PC-9 (cell line): Measurements from ENCODE around the gene THAP2. TPM values are rescaled to one million over a fixed set of nuclear protein-coding genes. Genes with fewer than 3 reads are reported as not detected.

ENCODE experiments used
- BruUV-seq: library from RNA; stranded (reverse); fragments of 400-500 nt; replicated peaks from 2 replicates; lab custom pipeline; 2021; lab: Mats Ljungman, UMichigan
- CTCF ChIA-PET: fragments of 300-600 bp; sonication (Branson Sonifier 250); formaldehyde crosslinking; loops from one replicate; lab custom pipeline; 2022; ENCODE audit warnings: antibody characterized with exemption; lab: Charles Lee
- POLR2A ChIA-PET: fragments of 300-600 bp; sonication (Branson Sonifier 250); formaldehyde crosslinking; loops from one replicate; lab custom pipeline; 2022; ENCODE audit warnings: antibody characterized with exemption; ENCODE audit not compliant: unreplicated experiment; lab: Charles Lee
- DNase-seq, 2 experiments: peaks; one replicate each; pipeline versions ENCODE4 v3.0.0 to v3.0.0-alpha.2; 2015 to 2022; ENCODE audit warnings: mixed read lengths in 1 of 2
- H2AFZ ChIP-seq: fragments of 200-600 bp; sonication (generic); 2 replicates; pipeline ENCODE4 v1.8.1; 2017; ENCODE audit warnings: antibody characterized with exemption
- H3F3A ChIP-seq: fragments of 200-600 bp; sonication (generic); 2 replicates; pipeline ENCODE4 v1.8.1; 2017; ENCODE audit warnings: antibody characterized with exemption, mild to moderate bottlenecking, low read depth; ENCODE audit not compliant: insufficient read depth
- H3K27ac ChIP-seq: fragments of 200-600 bp; sonication (generic); 2 replicates; pipeline ENCODE4 v1.6.1; 2016; ENCODE audit warnings: mixed run types
- H3K27me3 ChIP-seq: fragments of 200-600 bp; sonication (generic); 2 replicates; pipeline ENCODE4 v1.6.1; 2016; ENCODE audit warnings: low read depth, mixed run types; ENCODE audit not compliant: insufficient read depth
- H3K36me3 ChIP-seq: fragments of 200-600 bp; sonication (generic); 2 replicates; pipeline ENCODE4 v1.6.1; 2016; ENCODE audit warnings: low read depth, mixed run types
- H3K4me1 ChIP-seq: fragments of 200-600 bp; sonication (generic); replicated peaks from 2 replicates; pipeline ENCODE4 v1.6.1; 2016; ENCODE audit warnings: mixed run types; ENCODE audit not compliant: insufficient read depth
- H3K4me2 ChIP-seq: fragments of 200-600 bp; sonication (generic); 2 replicates; pipeline ENCODE4 v1.6.1; 2017; ENCODE audit warnings: mixed run types
- H3K4me3 ChIP-seq: fragments of 200-600 bp; sonication (generic); 2 replicates; pipeline ENCODE4 v1.6.1; 2016; ENCODE audit warnings: mixed run types
- H3K79me2 ChIP-seq: fragments of 200-600 bp; sonication (generic); 2 replicates; pipeline ENCODE4 v1.6.1; 2017; ENCODE audit warnings: low read depth, mixed run types
- H3K9me2 ChIP-seq: fragments of 200-600 bp; sonication (generic); 2 replicates; pipeline ENCODE4 v1.8.1; 2017; ENCODE audit warnings: mild to moderate bottlenecking; ENCODE audit not compliant: insufficient read depth
- H3K9me3 ChIP-seq: fragments of 200-600 bp; sonication (generic); 2 replicates; pipeline ENCODE4 v1.8.1; 2016; ENCODE audit warnings: low read depth; ENCODE audit not compliant: insufficient read depth
- H4K20me1 ChIP-seq: fragments of 200-600 bp; sonication (generic); 2 replicates; pipeline ENCODE4 v1.8.1; 2017; ENCODE audit not compliant: insufficient read depth
- EZH2 ChIP-seq: fragments of 200-600 bp; sonication (generic); IDR thresholded peaks from 2 replicates; pipeline ENCODE4 v1.8.0; 2017; ENCODE audit warnings: antibody characterized with exemption, low read depth
- intact Hi-C: fragments of 100-400 bp; cut with micrococcal nuclease; formaldehyde crosslinking; loops from one replicate; pipeline ENCODE4 v1.10.0; 2022; ENCODE audit not compliant: unreplicated experiment
- total RNA-seq: library from RNA; stranded (reverse); gene quantifications from 2 replicates; pipeline ENCODE4 v1.2.3, GENCODE V29; 2021
- TF ChIP-seq, protein P1 (sequence below): fragments of 200-600 bp; sonication (generic); conservative IDR thresholded peaks from 2 replicates; pipeline ENCODE4 v1.6.1; 2017; ENCODE audit warnings: mixed run types, antibody characterized with exemption, mild to moderate bottlenecking, moderate library complexity

The THAP2 gene
- total RNA-seq, 1 experiment from 2014 or later = 7.0 TPM

DNA sequence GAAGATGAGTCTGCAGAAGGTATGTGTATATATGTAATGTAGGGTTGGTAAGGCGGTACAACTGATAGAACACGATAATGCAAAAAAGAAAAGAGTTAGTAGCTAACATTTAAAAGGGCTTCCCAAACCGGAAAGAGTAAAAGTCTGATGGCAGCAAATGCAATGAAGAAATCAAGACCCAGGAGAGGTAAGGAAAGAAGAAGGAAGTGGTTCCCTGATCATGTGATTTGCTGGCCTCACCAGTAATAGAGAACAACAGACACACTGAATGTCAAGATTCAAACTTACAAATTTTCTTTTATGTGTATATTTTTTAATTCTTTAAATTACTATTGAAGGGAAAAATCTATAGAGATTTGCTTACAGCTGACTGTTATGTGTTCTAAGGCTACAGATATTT, 18.8 kb upstream of the THAP2 start:
- POLR2A ChIA-PET = interaction anchor here (0.6 kb wide), 1 partner anchor 40 kb away, joined by 6 read pairs; no protein-coding TSS in a partner anchor
- H3F3A ChIP-seq = peaks cover 3% of the 10 kb centered on the region; the same call in 1 of the 2 replicates
- no peak for DNase-seq
- CTCF ChIA-PET = no interaction called here
- BruUV-seq = no TSS peak
- peaks cover 50% of the 10 kb centered on the region for H3K36me3 ChIP-seq
- no peaks in the 10 kb centered on the region for H3K4me1 ChIP-seq
- peaks cover 1% of the 10 kb centered on the region for H3K79me2 ChIP-seq
- H3K27ac ChIP-seq = no peak overlapping the region
- intact Hi-C loops = no loop called here
- H3K4me3 ChIP-seq = no peak overlapping the region
- H2AFZ ChIP-seq = no peak overlapping the region
- H3K4me2 ChIP-seq = no peak overlapping the region
- TF ChIP-seq, protein P1, sequence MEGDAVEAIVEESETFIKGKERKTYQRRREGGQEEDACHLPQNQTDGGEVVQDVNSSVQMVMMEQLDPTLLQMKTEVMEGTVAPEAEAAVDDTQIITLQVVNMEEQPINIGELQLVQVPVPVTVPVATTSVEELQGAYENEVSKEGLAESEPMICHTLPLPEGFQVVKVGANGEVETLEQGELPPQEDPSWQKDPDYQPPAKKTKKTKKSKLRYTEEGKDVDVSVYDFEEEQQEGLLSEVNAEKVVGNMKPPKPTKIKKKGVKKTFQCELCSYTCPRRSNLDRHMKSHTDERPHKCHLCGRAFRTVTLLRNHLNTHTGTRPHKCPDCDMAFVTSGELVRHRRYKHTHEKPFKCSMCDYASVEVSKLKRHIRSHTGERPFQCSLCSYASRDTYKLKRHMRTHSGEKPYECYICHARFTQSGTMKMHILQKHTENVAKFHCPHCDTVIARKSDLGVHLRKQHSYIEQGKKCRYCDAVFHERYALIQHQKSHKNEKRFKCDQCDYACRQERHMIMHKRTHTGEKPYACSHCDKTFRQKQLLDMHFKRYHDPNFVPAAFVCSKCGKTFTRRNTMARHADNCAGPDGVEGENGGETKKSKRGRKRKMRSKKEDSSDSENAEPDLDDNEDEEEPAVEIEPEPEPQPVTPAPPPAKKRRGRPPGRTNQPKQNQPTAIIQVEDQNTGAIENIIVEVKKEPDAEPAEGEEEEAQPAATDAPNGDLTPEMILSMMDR = no peak
- TF ChIP-seq EZH2 = no peak
- H3K9me3 ChIP-seq = no peaks in the 10 kb centered on the region
- peaks cover 13% of the 10 kb centered on the region for H4K20me1 ChIP-seq
- H3K27me3 ChIP-seq = no peaks in the 10 kb centered on the region
- no peaks in the 10 kb centered on the region for H3K9me2 ChIP-seq

DNA sequence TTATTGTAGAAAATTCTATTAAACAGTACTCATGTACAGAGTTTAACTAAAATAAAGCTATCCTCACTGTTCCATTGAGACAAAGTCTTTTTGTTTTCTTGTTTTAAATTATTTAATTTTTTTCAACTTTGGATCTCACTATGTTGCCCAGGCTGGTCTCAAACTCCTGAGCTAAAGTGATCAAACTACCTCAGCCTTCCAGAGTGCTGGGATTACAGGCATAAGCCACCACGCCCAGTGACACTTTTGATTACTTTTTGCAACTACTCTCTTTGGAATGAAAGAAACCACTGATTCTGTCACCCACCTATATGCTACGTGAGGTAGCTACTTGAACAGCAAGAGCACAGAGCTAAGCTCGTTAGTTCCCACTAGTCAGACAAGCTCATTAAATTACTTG, 17.6 kb upstream of the THAP2 start:
- H3K36me3 ChIP-seq = peaks cover 45% of the 10 kb centered on the region
- POLR2A ChIA-PET = no interaction called here
- H3K4me1 ChIP-seq = no peaks in the 10 kb centered on the region
- no peaks in the 10 kb centered on the region for H3K9me2 ChIP-seq
- no TSS peak for BruUV-seq
- peaks cover 12% of the 10 kb centered on the region for H3K79me2 ChIP-seq
- no peak overlapping the region for H3K4me2 ChIP-seq
- no peak overlapping the region for H2AFZ ChIP-seq
- H4K20me1 ChIP-seq = peaks cover 13% of the 10 kb centered on the region
- CTCF ChIA-PET = no interaction called here
- DNase-seq = no peak
- H3F3A ChIP-seq = 0 out of 2 replicates have a peak, but pooled peaks cover 3% of the 10 kb centered on the region
- no peaks in the 10 kb centered on the region for H3K9me3 ChIP-seq
- no peak overlapping the region for H3K27ac ChIP-seq
- H3K4me3 ChIP-seq = no peak overlapping the region
- intact Hi-C loops = no loop called here
- TF ChIP-seq, protein P1 = no peak
- TF ChIP-seq EZH2 = no peak
- no peaks in the 10 kb centered on the region for H3K27me3 ChIP-seq

DNA sequence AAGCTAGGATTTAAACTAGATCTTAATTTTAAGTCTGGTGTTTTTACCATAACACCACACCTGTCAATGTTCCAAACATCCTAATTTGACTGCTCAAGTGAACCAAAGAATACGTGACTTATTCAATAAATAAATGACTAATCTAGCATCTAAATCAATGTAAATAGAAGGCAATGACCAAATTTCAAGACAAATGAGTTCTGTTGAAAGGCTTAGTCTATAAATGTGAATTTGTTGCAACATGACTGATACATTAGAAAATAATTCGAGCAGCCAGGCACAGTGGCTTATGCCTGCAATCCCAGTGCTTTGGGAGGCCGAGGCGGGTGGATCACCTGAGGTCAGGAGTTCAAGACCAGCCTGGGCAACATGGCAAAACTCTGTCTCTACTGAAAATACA, 15.6 kb upstream of the THAP2 start:
- intact Hi-C loops = no loop called here
- TF ChIP-seq EZH2 = no peak
- TF ChIP-seq, protein P1 = no peak
- H3K36me3 ChIP-seq = peaks cover 51% of the 10 kb centered on the region
- H4K20me1 ChIP-seq = peaks cover 17% of the 10 kb centered on the region
- 0 out of 2 replicates have a peak, but pooled peaks cover 3% of the 10 kb centered on the region for H3F3A ChIP-seq
- H2AFZ ChIP-seq = no peak overlapping the region
- BruUV-seq = no TSS peak
- DNase-seq = peak in 1 of 2 experiments; percentile 42
- no peaks in the 10 kb centered on the region for H3K9me2 ChIP-seq
- H3K27me3 ChIP-seq = no peaks in the 10 kb centered on the region
- H3K4me1 ChIP-seq = no peaks in the 10 kb centered on the region
- peaks cover 32% of the 10 kb centered on the region for H3K79me2 ChIP-seq
- H3K4me3 ChIP-seq = no peak overlapping the region
- H3K4me2 ChIP-seq = no peak overlapping the region
- POLR2A ChIA-PET = no interaction called here
- CTCF ChIA-PET = no interaction called here
- peaks cover 6% of the 10 kb centered on the region; the same call in 1 of the 2 replicates for H3K9me3 ChIP-seq
- no peak overlapping the region for H3K27ac ChIP-seq
